HUES6 (cell line): ENCODE data around the gene GSG1L.

Source experiments
- H3K27ac ChIP-seq: 2 replicates; pipeline ENCODE4 v1.7.0; 2013; ENCODE audit warnings: low read depth, mild to moderate bottlenecking, low read length, inconsistent platforms
- H3K27me3 ChIP-seq: 2 replicates; pipeline ENCODE4 v1.6.1; 2013; ENCODE audit warnings: low read length; ENCODE audit not compliant: control insufficient read depth, insufficient read depth
- H3K36me3 ChIP-seq: 2 replicates; pipeline ENCODE4 v1.6.1; 2013; ENCODE audit warnings: low read length; ENCODE audit not compliant: control insufficient read depth, insufficient read depth
- H3K4me1 ChIP-seq: 2 replicates; pipeline ENCODE4 v1.6.1; 2013; ENCODE audit warnings: low read length; ENCODE audit not compliant: control insufficient read depth, insufficient read depth
- H3K4me3 ChIP-seq: 2 replicates; pipeline ENCODE4 v1.5.1; 2013; ENCODE audit warnings: low read depth, low read length
- H3K9ac ChIP-seq: one replicate; pipeline ENCODE4 v1.6.1; 2013; ENCODE audit warnings: mild to moderate bottlenecking, low read length
- H3K9me3 ChIP-seq: 2 replicates; pipeline ENCODE4 v1.6.1; 2013; ENCODE audit warnings: low read depth, low read length; ENCODE audit not compliant: control insufficient read depth, insufficient read depth

GSG1L gene

GRCh38 chr16:28013392-28013791 is 50.1 kb downstream of the GSG1L start:
- no peaks in the 10 kb centered on the region; the same call in 1 of the 2 replicates for H3K27me3 ChIP-seq
- H3K36me3 ChIP-seq: no peaks in the 10 kb centered on the region
- no peaks in the 10 kb centered on the region for H3K9me3 ChIP-seq
- no peak overlapping the region for H3K4me3 ChIP-seq
- no peak overlapping the region for H3K9ac ChIP-seq
- H3K27ac ChIP-seq: no peak overlapping the region
- H3K4me1 ChIP-seq: no peaks in the 10 kb centered on the region

GRCh38 chr16:28011971-28012445 is 51.5 kb downstream of the GSG1L start:
- Histone ChIP-seq H3K9me3 (no peaks in the 10 kb centered on the region), H3K27ac (no peak overlapping the region), H3K9ac (no peak overlapping the region), H3K27me3 (no peaks in the 10 kb centered on the region; the same call in 1 of the 2 replicates), H3K36me3 (no peaks in the 10 kb centered on the region), H3K4me3 (no peak overlapping the region), H3K4me1 (no peaks in the 10 kb centered on the region)

DNA sequence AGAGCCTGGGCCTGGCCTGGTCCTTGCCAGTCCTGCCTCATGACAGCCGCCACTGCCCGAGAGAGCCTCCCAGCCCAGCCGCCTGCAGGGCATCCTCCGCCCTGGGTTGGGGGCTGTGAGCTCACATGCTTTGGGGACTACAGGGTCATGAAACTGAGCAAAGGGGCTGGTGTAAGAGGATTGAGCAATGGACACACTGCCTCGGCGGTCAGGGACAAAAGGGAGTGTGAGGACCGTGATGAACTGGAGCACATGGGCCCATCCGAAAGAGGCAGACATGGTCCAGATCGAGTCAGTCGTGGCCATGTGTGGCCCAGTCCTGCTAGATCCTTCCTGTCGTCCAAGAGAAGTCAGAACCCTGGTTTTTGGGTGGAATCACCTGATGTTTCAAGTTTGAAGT is 52.3 kb downstream of the GSG1L start:
- no peak overlapping the region for H3K4me3 ChIP-seq
- H3K27me3 ChIP-seq: no peaks in the 10 kb centered on the region; the same call in 1 of the 2 replicates
- no peaks in the 10 kb centered on the region for H3K4me1 ChIP-seq
- H3K9ac ChIP-seq: no peak overlapping the region
- no peak overlapping the region for H3K27ac ChIP-seq
- H3K9me3 ChIP-seq: no peaks in the 10 kb centered on the region
- no peaks in the 10 kb centered on the region for H3K36me3 ChIP-seq

DNA sequence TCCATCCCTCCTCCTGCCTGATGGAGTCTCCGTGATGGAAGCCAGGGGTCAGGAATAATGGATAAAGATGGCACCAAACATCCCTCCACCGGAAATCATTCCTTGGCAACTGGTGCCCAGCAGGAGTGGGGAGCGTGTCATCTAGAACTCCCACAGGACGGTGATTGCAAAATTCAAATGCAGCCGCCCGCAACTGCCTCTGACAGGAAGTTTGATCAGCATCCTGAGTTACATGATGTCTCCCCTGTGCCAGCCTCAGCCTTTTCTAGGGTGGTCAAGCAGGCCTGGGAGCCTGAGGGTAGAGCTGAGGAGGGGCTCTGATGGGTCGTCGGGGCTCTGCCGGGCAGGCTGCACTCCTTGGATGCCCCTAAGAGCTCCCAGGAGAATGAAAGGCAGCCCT is 52.8 kb downstream of the GSG1L start:
- H3K4me1 ChIP-seq: no peaks in the 10 kb centered on the region
- H3K9me3 ChIP-seq: no peaks in the 10 kb centered on the region
- H3K4me3 ChIP-seq: no peak overlapping the region
- H3K27ac ChIP-seq: no peak overlapping the region
- H3K9ac ChIP-seq: no peak overlapping the region
- no peaks in the 10 kb centered on the region; the same call in 1 of the 2 replicates for H3K27me3 ChIP-seq
- H3K36me3 ChIP-seq: no peaks in the 10 kb centered on the region

DNA sequence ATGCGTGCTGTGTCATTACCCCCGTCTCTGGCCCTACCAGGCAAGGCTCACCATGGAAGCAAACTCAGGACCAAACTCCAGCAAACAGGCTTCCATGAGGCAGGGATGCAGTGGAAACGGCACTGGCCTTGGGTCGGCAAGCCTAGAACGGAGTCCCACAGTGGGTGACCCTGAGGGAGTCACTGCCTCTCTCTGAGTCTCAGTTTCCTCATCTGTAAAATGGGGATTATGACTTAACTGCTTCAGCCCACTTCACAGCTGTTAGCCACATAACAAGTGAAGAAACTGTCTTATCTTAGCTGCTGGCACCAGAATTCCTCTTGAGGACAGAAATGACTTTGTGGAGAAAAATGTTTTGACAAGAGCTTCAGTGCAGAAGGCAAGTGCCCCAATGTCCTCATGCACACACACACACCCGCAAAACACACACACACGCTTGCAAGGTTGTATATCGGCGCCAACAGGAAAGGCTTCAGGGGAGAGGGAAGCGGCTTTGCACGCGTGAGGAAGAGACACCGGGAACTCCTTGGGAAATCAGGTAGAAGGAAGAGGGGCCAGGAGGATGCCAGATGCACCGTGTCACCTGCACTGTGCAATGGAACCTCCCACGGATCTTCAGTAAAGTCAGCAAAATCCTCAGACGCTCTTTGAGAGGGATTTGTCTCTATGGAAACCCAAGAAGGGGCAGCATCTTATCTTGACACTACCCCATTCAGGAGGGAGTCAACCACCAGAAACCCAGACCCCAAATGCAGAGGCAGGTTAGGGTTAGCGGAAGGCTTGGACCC is 53.7 kb downstream of the GSG1L start:
- Histone ChIP-seq H3K4me3 (no peak overlapping the region), H3K4me1 (no peaks in the 10 kb centered on the region), H3K36me3 (no peaks in the 10 kb centered on the region), H3K9ac (no peak overlapping the region), H3K27me3 (no peaks in the 10 kb centered on the region; the same call in 1 of the 2 replicates), H3K9me3 (no peaks in the 10 kb centered on the region), H3K27ac (no peak overlapping the region)

DNA sequence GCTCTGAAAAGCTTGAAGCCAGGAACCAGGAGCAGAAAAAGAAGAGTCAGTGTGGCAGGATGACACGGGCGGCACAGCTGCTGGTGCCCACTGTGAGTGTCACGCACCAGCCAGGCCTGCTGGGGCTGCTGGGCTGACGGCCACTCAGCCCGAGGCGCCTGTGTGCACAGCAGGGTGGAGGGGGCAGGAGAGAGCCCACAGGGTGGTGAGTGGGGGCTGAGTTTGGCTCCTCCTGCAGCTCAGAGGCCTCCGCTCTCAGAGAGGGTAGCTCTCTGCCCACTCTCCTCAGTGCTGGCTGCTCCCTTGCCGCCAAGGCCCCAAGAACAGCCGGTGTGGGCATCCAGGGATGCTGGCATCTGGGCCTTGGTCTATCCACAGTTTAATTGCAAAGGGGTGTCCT is 59.6 kb downstream of the GSG1L start:
- Histone ChIP-seq H3K27ac (no peak overlapping the region), H3K27me3 (no peaks in the 10 kb centered on the region), H3K9ac (no peak overlapping the region), H3K9me3 (no peaks in the 10 kb centered on the region), H3K36me3 (no peaks in the 10 kb centered on the region), H3K4me3 (no peak overlapping the region), H3K4me1 (no peaks in the 10 kb centered on the region)

GRCh38 chr16:28003021-28003865 is 60.3 kb downstream of the GSG1L start:
- no peaks in the 10 kb centered on the region for H3K27me3 ChIP-seq
- no peaks in the 10 kb centered on the region for H3K9me3 ChIP-seq
- no peak overlapping the region for H3K9ac ChIP-seq
- H3K27ac ChIP-seq: no peak overlapping the region
- no peaks in the 10 kb centered on the region for H3K4me1 ChIP-seq
- no peaks in the 10 kb centered on the region for H3K36me3 ChIP-seq
- H3K4me3 ChIP-seq: no peak overlapping the region

- no peaks in the 10 kb centered on the region for H3K36me3 ChIP-seq
- H3K27me3 ChIP-seq: no peaks in the 10 kb centered on the region
- no peaks in the 10 kb centered on the region for H3K4me1 ChIP-seq
- no peak overlapping the region for H3K27ac ChIP-seq
- no peaks in the 10 kb centered on the region for H3K9me3 ChIP-seq
- no peak overlapping the region for H3K9ac ChIP-seq
- no peak overlapping the region for H3K4me3 ChIP-seq
These were observed 61.9 kb downstream of the GSG1L start for GRCh38 chr16:28001642-28002041.

GRCh38 chr16:28001184-28001583 is 62.3 kb downstream of the GSG1L start:
- Histone ChIP-seq H3K36me3 (no peaks in the 10 kb centered on the region), H3K27me3 (no peaks in the 10 kb centered on the region), H3K27ac (no peak overlapping the region), H3K9ac (no peak overlapping the region), H3K9me3 (no peaks in the 10 kb centered on the region), H3K4me1 (no peaks in the 10 kb centered on the region), H3K4me3 (no peak overlapping the region)

DNA sequence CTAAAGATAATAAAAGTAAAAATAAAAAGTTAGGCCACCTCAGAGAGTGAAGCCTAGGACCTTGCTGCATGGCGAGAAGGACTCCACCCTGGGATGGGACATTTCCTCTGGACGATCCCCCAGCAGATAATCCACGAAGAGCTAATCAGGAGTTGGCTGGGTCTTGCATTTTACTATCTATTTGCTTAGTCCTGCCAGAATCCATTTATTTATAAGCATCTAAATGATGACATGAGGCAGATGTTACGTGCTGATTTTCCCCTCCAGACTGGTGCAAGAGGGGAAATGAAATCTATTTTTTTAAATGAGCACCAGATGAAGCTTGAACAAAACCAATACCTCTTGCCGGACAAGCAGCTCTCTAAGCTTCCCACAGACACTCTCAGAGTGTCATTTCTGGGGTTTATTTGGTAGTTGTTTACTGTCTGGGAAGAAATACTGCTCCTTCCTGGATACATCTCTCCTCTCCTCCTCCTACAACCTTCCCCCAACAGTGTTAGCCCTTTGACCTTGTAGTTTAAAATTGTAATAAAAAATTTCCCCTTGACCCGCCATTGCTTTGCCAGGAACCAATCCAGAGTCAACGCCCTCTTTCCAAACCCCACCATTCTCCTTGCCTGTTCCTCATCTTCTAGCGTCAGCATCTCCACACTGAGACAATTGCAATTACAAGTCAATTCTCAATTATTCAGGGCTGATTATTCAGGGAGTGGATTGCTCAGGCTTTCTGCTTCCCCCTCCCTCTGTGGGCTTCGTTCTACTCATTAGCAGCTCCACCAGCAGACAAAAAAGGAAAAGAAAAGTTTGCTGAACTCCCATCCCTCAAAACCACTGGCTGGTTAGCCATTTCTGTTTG is 63.0 kb downstream of the GSG1L start:
- H3K9me3 ChIP-seq: no peaks in the 10 kb centered on the region; the same call in 1 of the 2 replicates
- H3K4me3 ChIP-seq: no peak overlapping the region
- H3K4me1 ChIP-seq: no peaks in the 10 kb centered on the region
- H3K9ac ChIP-seq: no peak overlapping the region
- H3K27ac ChIP-seq: no peak overlapping the region
- no peaks in the 10 kb centered on the region for H3K27me3 ChIP-seq
- no peaks in the 10 kb centered on the region for H3K36me3 ChIP-seq
